ENCODE data around the gene YTHDF1.

DNA sequence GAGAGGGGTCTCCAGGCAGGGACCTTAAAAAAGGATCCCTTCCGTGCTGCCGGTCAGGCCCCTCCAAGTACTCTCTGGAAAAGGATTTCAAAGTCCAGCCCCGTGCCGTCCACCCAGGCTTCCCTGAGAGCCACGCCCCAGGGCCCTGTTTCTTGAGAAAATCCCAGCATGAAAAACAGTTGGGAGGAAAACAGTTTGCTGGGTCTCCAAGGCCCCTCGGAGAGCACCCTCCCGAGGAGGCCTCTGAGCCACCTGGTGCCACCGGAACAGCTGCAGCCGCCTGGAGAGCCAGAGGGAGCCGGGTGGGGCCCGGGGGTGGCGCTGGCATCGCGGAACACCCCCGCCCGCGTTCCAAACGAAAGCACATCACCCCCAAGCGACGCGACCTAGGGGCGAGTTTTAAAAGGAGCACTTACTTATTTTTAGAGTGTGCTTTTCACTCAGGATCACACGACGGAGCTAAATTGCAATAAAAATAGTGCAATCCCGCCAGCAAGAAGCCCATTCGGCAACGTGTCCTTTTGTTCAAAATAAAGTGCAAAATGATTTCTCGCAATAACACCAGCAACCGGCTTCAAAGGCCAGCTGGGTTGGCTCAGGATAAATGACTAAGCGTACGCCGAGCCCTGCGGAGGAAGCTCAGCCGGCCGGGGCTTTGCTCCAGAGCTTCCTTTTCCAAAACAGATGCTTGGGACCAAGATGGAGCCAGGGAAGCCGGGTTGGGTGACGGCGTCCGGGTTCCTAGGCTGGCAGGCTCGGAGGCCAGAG is 64.2 kb downstream of the YTHDF1 start:
- TF ChIP-seq, protein P1, sequence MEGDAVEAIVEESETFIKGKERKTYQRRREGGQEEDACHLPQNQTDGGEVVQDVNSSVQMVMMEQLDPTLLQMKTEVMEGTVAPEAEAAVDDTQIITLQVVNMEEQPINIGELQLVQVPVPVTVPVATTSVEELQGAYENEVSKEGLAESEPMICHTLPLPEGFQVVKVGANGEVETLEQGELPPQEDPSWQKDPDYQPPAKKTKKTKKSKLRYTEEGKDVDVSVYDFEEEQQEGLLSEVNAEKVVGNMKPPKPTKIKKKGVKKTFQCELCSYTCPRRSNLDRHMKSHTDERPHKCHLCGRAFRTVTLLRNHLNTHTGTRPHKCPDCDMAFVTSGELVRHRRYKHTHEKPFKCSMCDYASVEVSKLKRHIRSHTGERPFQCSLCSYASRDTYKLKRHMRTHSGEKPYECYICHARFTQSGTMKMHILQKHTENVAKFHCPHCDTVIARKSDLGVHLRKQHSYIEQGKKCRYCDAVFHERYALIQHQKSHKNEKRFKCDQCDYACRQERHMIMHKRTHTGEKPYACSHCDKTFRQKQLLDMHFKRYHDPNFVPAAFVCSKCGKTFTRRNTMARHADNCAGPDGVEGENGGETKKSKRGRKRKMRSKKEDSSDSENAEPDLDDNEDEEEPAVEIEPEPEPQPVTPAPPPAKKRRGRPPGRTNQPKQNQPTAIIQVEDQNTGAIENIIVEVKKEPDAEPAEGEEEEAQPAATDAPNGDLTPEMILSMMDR (IDR thresholded peaks at IDR 0.05): no peak
- no peak for TF ChIP-seq POLR2A (IDR thresholded peaks at IDR 0.05; ENCODE audit: low read depth)

Measured in esophagus muscularis mucosa (tissue), 3 donors.